LNCAP (cell line): Measurements from ENCODE around the gene WDR38.

Experiments used
- TF ChIP-seq, protein P1 (sequence below): fragments of 450-650 bp; IDR thresholded peaks from 2 replicates; pipeline ENCODE4 v1.5.1; 2017; ENCODE audit warnings: mild to moderate bottlenecking

WDR38 gene

DNA sequence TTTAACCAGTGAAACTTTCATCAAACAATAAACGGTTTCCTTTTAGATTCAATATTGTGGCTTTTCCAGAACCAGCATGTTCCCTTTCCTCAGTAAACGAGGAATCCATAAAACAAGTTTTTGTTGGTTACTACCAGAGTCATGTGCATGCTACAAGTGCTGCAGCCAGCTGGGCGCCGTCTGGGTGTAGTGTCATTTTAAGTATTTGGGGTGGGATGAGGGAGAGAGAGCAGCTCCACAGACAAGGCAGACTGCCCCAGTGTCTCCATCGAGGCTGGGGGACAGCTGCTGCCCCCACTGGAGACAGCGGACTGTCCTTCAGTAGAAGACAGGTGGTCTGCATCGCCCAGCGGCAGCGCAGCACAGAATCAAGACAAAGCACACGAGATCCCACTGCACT is 26.0 kb downstream of the WDR38 start:
- TF ChIP-seq, protein P1, sequence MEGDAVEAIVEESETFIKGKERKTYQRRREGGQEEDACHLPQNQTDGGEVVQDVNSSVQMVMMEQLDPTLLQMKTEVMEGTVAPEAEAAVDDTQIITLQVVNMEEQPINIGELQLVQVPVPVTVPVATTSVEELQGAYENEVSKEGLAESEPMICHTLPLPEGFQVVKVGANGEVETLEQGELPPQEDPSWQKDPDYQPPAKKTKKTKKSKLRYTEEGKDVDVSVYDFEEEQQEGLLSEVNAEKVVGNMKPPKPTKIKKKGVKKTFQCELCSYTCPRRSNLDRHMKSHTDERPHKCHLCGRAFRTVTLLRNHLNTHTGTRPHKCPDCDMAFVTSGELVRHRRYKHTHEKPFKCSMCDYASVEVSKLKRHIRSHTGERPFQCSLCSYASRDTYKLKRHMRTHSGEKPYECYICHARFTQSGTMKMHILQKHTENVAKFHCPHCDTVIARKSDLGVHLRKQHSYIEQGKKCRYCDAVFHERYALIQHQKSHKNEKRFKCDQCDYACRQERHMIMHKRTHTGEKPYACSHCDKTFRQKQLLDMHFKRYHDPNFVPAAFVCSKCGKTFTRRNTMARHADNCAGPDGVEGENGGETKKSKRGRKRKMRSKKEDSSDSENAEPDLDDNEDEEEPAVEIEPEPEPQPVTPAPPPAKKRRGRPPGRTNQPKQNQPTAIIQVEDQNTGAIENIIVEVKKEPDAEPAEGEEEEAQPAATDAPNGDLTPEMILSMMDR: no peak

GRCh38 chr9:124880501-124880900 is 27.2 kb downstream of the WDR38 start:
- TF ChIP-seq, protein P1: no peak

DNA sequence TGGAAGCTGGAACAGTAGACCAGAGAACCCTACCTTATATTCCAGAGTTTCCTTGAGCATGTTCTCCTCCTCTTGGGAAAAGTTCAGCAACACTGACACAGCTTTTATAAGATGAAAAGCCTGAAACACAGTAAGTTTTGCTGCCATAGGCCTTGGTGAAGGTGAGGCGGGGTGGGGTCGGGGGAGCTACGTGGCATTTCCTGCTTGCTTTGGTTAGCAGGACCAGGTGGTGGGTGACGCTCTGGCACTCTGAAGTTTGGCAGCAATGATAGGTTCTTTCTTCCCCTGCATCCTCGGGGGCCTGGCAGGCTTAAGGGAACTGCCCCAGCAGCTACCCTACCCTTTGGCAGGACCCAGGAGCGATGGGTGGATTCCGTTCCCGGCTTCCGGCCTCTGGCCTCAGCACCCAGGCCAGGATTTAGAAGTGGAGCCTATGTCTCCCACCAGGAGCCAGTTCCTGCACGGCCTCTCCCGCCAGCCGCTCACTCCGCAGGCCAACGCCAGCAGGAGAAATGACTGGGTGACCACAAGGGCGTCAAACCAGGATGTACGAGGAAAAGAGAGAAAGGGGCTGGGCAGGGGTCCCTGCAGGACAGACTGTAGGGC is 28.0 kb downstream of the WDR38 start:
- TF ChIP-seq, protein P1: no peak

- TF ChIP-seq, protein P1: no peak
Measured at GRCh38 chr9:124882231-124882630, 29.0 kb downstream of the WDR38 start.

- TF ChIP-seq, protein P1: no peak
Measured at GRCh38 chr9:124884376-124884775, 31.1 kb downstream of the WDR38 start.

DNA sequence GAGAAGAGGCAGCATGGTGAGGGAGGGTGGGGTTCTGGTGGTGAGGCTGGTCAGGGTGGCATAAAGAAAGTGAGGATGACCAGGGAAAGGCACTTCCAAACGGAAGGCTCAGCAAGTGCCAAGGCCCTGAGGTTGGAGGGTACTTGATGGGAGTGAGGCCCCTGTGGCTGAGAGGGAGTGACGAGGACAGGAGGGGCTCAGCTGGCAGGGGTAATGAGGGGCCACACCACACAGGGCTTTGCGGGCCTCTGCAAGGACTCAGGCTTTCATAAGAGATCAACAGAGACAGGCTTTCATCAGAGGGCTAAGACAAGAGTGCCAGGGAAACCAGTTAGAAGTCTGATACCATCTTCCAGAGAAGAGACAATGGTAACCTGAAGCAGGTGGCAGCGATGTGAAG is 32.3 kb downstream of the WDR38 start:
- TF ChIP-seq, protein P1: no peak

- TF ChIP-seq, protein P1: no peak
Measured at GRCh38 chr9:124886461-124886860, 33.2 kb downstream of the WDR38 start.
